GM18907 (cell line): Measurements from ENCODE around the gene RAD9A.

Experiments
- ATAC-seq: cut with Tn5 transposase; IDR thresholded peaks from one replicate; pipeline ENCODE4 v1.9.1; 2021; ENCODE audit warnings: mild to moderate bottlenecking, moderate library complexity; ENCODE audit not compliant: unreplicated experiment

Gene RAD9A

DNA sequence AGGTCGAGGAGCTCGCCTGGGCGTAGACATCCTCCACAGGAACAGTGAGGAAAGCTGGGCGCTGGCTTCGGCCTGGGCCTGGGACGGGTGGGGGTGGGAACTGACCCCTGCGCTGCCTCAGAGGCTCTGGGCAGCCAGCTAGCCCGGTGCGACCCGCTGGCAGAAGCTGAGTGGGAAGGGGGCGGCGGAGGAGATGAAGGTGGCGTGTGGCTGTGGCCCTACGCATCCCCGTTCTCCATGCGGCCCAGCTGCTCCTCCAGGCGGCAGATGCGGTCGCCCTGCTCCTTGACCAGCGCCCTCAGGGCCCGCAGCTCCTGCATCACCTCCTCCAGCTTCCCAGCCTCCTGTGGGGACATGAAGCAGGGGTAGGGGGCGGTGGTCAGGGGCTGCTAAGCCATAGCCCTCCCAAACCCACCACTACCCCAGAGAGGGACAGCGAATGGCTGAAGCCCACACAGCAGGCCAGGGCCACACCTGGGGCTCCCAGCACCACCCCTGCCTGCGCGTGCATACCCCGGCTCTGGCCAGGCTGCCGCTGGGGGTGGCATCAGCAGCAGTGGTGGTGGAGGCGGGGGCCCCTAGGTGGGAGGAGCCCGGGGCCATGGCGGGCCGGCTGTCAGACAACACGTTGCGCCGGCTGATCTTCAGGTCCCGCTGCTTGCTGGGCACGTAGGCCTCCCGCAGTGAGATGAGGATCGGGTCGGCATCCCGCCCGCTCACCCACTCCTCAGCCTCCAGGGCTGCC lies 46.5 kb downstream of the RAD9A start:
- ATAC-seq = no peak

DNA sequence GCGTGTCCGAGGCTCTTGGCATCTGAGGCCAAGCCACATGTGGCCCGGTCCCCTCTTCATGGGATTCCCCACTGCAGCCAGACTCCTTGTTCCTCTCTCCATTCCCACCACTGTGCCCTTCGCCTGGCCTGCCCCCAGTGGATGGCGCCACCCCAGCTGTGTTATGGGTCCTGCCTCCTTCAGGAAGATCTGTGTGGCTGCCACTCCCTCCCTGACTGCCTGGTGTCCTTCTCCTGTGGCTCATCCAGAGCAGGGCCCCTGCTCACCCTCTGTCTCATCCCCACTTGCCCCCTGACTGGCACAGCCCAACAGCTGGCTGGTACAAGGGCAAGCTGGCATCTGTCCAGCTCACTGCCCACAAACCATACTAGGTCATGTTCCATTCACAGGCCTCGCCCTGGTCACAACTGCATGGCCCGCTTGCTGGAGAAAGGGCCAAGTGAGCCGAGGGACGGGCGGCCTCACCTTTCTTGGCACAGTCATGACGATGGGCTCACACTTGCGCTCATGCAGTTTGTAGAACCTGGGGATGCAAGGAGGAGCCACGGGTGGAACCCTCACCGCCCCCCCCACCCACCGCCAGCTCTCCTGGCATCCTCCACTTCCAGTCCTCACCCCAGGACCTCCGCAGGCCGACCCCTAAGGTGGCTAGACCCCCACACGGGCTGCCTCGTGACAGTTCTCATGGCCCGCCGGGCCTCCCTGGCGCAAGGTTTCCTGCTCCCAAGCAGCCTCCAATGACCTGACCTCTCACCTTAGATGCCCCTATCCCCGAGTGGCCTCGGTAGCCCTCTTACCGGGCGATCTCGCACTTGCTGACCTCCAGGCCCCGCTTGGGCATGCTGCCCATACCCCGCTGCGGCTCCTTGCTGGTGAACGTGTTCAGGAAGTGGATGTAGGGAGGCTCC lies 47.8 kb downstream of the RAD9A start:
- no peak for ATAC-seq

DNA sequence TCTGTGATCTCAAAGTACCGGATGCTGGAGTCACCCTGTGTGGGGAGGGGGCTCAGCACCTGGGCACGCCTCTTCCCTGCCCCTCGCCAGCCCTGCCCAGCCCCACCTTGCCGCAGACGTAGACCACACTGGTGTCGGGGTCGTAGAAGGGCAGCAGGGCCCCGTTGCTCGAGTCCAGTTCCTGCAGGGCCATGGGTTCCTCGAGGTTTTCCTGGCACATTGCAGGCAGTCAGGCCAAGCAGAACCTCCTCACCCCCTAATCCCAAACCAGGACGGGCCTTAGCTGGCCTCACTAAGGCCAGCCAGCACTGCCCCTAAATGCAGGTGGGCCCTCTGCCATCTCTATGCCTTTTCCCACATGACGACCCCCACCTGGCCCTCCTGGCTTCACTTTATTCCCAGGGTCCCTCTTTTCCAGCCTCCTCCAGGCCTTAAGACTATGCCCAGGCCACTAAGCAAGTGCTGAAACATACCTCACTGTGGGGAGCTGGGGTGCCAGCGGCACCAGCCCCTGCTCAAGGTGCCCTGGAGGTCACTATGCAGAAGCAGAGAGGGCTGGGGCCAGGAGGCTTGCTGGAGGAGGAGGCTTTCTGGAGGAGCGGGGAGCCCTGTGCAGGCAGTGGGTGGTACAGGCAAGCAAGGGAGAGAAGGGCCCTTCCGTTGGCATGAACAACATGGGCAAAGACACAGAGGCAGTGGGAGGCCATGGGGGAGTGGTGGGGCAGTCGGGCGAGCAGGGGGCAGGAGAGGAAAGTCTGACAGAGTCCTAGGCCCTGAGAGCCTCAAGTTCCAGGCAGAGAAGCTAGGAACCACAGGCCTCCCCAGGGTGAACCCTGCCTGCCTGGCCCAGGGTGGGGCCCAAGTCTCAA lies 48.7 kb downstream of the RAD9A start:
- no peak for ATAC-seq

DNA sequence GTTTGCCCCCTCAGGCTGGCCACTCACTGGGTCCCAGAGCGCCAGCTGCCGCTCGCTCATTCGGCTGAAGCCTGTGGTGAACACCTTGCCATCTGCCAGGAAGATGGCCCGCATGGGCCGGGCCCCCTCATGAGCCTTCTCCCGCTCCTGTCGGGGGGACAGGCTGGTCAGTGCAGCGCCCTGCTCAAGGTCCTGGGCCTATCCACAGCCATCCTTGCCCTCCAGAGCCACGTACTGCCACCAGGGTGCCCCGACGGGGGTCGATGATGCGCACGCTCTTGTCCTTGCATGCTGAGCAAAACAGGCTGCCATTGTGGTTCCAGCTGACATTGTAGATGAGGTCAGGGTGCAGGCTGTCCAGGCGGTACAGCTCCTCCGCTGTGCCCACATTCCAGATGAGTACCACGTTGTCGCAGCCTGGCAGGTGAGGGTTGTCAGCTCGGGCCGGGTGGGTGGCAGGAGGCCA lies 49.3 kb downstream of the RAD9A start:
- no peak for ATAC-seq

DNA sequence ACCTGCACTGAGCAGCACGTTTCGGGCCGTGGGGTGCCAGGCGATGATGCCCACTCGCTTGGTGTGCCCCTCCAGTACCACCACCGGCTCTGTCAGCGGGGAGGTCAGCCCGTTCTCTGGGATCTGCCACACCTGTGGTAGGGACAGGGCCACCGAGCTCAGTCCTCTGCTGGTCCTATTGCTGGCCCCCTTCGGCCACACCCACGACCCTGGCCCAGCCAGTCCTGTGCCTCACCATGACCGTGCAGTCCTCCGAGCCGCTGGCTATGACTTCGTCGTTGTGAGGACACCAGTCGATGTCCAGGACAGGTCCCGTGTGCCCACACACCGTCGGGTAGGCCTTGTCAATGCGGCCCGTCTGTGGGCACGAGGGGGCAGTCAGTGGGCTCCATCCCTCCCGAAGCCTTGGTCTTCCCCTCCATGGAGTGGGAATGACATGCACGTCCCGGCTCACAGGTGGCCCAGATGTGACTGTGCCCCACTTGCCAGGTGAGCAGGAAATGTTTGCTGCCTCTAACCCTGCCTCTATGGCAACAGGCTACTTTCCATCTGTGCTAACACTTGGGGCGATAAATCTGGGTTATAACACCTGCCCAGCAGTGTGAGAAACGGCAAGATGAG lies 50.1 kb downstream of the RAD9A start:
- no peak for ATAC-seq

DNA sequence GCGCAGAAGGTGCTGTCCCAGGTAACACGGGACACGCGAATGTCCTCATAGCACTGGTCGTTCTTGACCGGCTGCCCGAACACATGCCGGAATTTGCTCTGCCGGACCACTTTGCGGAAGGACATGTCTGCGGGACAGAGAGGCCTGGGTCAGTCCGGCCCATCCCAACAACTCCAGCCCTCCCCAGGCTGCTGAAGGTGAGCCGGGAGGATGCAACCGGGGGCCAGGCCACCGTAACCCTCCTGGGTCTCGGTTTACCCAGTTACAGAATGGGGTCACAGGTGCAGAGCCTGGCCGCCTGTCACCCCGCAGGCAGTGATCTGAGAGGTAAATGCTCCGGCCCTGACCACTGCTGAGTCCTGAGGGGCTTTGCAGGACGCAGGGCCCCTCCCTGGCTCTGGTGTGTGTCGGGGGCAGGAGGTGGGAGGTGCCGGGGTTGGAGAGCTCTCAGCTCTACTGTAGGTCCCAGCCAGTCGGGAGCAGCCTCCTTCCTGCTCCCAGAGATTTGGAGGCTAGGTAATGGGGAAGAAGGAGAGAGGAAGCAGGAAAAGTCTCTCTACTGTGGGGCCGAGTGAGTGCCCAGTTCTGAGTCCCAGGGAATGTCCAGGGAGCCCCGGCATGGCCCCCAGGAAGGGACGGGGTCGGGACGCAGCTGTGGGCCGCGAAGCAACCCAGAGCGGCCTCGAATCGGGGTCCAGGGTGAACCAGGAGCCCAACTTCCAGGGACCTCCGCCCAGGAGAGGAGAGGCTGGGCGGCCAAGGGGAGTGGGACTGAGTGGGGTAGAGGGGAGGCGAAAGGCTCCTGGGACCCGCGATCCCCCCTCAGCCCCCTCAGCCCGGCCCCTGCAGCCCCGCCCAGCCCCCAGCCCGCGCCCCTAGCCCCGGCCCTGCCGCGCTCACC lies 51.0 kb downstream of the RAD9A start:
- ATAC-seq = no peak

DNA sequence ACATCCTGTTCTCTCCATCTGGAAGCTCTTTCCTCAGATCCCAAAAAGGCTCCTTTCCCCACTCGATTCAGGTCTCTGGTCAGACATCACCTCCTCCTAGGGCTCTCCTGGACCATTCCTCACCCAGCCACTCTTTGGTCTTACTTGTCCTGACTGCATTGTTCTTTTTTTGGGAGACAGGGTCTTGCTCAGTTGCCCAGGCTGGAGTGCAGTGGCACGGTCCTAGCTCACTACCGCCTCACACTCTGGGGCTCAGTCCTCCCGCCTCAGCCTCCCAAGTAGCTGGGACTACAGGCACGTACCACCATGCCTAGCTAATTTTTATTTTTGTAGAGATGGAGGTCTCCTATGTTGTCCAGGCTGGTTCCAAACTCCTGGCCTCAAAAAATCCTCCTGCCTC lies 53.7 kb downstream of the RAD9A start:
- no peak for ATAC-seq
